ENCODE results near the gene KRT6C.

DNA sequence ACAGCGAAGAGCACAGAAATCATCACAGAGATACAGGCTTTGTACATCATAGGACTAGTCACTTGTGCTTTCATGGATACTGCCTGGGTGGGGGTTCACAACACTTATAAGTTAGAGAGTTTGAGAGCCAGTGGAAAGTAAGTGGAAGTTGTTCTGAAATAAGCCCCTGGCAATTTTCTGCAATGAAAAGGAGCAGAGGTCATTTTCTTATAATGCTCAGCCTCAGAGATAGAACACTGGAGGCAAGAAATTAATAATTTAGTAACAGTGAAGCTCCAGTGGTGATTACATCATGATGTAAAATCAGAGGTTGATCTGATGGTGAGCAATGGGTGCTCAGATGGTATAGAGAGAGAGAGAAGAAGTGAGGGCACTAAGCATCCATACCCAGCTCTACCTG is 13.6 kb upstream of the KRT6C start:
- TF ChIP-seq, protein P1, sequence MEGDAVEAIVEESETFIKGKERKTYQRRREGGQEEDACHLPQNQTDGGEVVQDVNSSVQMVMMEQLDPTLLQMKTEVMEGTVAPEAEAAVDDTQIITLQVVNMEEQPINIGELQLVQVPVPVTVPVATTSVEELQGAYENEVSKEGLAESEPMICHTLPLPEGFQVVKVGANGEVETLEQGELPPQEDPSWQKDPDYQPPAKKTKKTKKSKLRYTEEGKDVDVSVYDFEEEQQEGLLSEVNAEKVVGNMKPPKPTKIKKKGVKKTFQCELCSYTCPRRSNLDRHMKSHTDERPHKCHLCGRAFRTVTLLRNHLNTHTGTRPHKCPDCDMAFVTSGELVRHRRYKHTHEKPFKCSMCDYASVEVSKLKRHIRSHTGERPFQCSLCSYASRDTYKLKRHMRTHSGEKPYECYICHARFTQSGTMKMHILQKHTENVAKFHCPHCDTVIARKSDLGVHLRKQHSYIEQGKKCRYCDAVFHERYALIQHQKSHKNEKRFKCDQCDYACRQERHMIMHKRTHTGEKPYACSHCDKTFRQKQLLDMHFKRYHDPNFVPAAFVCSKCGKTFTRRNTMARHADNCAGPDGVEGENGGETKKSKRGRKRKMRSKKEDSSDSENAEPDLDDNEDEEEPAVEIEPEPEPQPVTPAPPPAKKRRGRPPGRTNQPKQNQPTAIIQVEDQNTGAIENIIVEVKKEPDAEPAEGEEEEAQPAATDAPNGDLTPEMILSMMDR (IDR thresholded peaks at IDR 0.05), result no peak
- no peak for TF ChIP-seq POLR2A (IDR thresholded peaks at IDR 0.05)
- no peak for TF ChIP-seq EP300 (IDR thresholded peaks at IDR 0.05)
